Erythroblast (primary cell): ENCODE results near the gene COL4A2.

ENCODE experiments used
- GATA1 ChIP-seq: IDR thresholded peaks from 2 replicates; pipeline ENCODE4 v1.6.1; 2011; ENCODE audit warnings: low read depth, mild to moderate bottlenecking, control low read depth, low read length, moderate library complexity
- POLR2A ChIP-seq: IDR thresholded peaks from 2 replicates; pipeline ENCODE4 v1.6.1; 2011; ENCODE audit warnings: mild to moderate bottlenecking, low read length

DNA sequence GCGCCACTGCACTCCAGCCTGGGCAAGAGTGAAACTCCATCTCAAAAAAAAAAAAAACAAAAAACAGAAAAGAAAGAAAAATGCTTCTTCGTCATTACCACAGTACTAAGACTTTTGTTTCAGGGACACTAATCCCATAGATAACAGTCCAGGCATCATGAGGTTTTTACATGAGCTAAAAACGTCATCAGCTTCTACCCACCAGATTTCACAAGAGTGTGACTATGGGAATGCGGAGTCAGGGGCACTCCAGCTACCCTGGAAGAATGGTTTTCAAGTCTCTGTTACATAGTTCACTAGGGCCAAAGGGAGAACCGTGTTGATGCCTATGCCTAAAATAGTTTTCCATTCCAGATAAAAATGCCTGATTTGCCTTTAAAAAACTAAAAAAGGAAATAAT lies 221.3 kb downstream of the COL4A2 start:
- TF ChIP-seq POLR2A (no peak), GATA1 (no peak)
